Spleen (tissue), 7 donors: Measurements from ENCODE around the gene CCDC3.

Source experiments
- POLR2AphosphoS5 ChIP-seq, 3 donors: sonication (generic); formaldehyde crosslinking; IDR thresholded peaks; one replicate each; pipeline ENCODE4 v1.5.1; 2017; ENCODE audit warnings: antibody characterized with exemption in 3 of 3
- TF ChIP-seq, protein P1 (sequence below), 11 experiments: fragments of 200-600 bp in 7 of 11; fragments of 450-650 bp in 4 of 11; sonication (generic) in 4 of 11; IDR thresholded peaks in 8 of 11; conservative IDR thresholded peaks in 3 of 11; 1 replicate in 7 of 11; 2 replicates in 4 of 11; pipeline versions ENCODE4 v1.4.0 to v1.8.0; 2016 to 2021; ENCODE audit warnings: antibody characterized with exemption in 11 of 11, inconsistent platforms in 4 of 11, mild to moderate bottlenecking in 1 of 11
- donor health status: DM: no; HTN: no; CAD: no; lungs with moderate emphysema.
- donor health status: DM: no; HTN: no; CAD: no.
- donor health status: DM: no; HTN: no; CAD: no.

DNA sequence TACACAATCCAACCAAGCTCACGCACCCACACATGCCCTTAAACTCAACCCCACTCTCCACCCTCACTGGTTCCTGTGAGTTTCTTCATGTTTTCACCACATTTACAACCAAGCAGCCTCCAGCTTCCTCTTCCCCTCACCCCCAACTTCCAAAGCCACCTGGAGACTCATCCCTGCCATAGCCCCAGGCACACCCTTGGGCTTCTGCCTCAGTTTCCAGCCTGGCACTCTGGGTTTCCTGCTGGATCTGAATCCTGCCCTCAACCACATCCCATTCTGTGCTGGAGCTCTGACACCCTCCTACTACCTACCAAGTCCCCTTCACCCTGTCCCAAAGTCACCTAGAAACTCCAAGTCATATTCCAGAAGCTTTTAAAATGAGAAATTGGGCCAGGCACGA lies 29.4 kb downstream of the CCDC3 start:
- TF ChIP-seq, protein P1, sequence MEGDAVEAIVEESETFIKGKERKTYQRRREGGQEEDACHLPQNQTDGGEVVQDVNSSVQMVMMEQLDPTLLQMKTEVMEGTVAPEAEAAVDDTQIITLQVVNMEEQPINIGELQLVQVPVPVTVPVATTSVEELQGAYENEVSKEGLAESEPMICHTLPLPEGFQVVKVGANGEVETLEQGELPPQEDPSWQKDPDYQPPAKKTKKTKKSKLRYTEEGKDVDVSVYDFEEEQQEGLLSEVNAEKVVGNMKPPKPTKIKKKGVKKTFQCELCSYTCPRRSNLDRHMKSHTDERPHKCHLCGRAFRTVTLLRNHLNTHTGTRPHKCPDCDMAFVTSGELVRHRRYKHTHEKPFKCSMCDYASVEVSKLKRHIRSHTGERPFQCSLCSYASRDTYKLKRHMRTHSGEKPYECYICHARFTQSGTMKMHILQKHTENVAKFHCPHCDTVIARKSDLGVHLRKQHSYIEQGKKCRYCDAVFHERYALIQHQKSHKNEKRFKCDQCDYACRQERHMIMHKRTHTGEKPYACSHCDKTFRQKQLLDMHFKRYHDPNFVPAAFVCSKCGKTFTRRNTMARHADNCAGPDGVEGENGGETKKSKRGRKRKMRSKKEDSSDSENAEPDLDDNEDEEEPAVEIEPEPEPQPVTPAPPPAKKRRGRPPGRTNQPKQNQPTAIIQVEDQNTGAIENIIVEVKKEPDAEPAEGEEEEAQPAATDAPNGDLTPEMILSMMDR (IDR thresholded peaks at IDR 0.05 in 8 of 11, conservative IDR thresholded peaks at IDR 0.05 in 3 of 11) = no peak
- no peak for TF ChIP-seq POLR2AphosphoS5 (IDR thresholded peaks at IDR 0.05)
